Activated CD8-positive, alpha-beta T cell treated with anti-CD3 and anti-CD28 coated beads for 36 hours (primary cell): Measurements from ENCODE around the gene PCDH15. TPM values are rescaled to one million over a fixed set of nuclear protein-coding genes. Genes with fewer than 3 reads are reported as not detected.

ENCODE experiments used
- ATAC-seq: fragments of 200-7000 bp; cut with Tn5 transposase; one replicate; pipeline ENCODE4 v1.10.0; 2021; ENCODE audit warnings: mild to moderate bottlenecking, moderate library complexity
- CTCF ChIA-PET: fragments of 350-600 bp; sonication (Branson Sonifier 250); formaldehyde crosslinking; loops from one replicate; lab custom pipeline; 2021; ENCODE audit warnings: antibody characterized with exemption; lab: Charles Lee
- POLR2A ChIA-PET: fragments of 350-600 bp; sonication (Branson Sonifier 250); formaldehyde crosslinking; loops from one replicate; lab custom pipeline; 2021; ENCODE audit warnings: antibody characterized with exemption; lab: Charles Lee
- DNase-seq: peaks from one replicate; pipeline ENCODE4 v3.0.0-alpha.2; 2020
- H3K27ac Mint-ChIP-seq: one replicate; pipeline ENCODE4 v1.8.0; 2021; ENCODE audit warnings: mild to moderate bottlenecking, mixed read lengths
- H3K27me3 Mint-ChIP-seq: one replicate; pipeline ENCODE4 v1.8.0; 2021; ENCODE audit warnings: mixed read lengths
- H3K36me3 Mint-ChIP-seq: one replicate; pipeline ENCODE4 v1.8.0; 2021; ENCODE audit warnings: low read depth, mixed read lengths
- H3K4me1 Mint-ChIP-seq: one replicate; pipeline ENCODE4 v1.8.0; 2021; ENCODE audit warnings: low read depth, mixed read lengths
- H3K4me3 Mint-ChIP-seq: one replicate; pipeline ENCODE4 v1.8.0; 2021; ENCODE audit warnings: mild to moderate bottlenecking, moderate library complexity, mixed read lengths
- H3K9me3 Mint-ChIP-seq: one replicate; pipeline ENCODE4 v1.8.0; 2021; ENCODE audit warnings: mixed read lengths
- CTCF ChIP-seq: fragments of 200-600 bp; IDR thresholded peaks from one replicate; pipeline ENCODE4 v1.8.0; 2022; ENCODE audit warnings: antibody characterized with exemption, mild to moderate bottlenecking
- intact Hi-C: fragments of 100-400 bp; cut with micrococcal nuclease; formaldehyde crosslinking; loops from one replicate; pipeline ENCODE4 v1.10.0; 2022
- total RNA-seq, 2 experiments: library from RNA; stranded (reverse); gene quantifications; one replicate each; pipeline ENCODE4 v1.2.3, GENCODE V29; 2021

The PCDH15 gene
- total RNA-seq, 2 experiments from 2014 or later = not detected

DNA sequence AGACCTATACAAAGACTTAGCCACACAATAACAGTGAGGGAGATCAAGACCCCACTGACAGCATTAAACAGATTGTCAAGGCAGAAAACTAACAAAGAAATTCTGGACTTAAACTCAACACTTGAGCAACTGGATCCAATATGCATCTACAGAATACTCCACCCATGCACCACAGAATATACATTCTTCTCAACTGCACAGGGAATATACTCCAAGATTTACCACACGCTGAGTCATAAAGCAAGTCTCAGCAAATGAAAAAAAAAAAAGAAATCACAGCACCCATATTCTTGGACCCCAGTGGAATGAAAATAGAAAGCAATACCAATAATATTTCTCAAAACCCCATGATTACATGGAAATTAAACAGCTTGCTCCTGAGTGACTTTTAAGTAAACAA lies 680.2 kb downstream of the PCDH15 start:
- TF ChIP-seq CTCF = no peak
- no peaks in the 10 kb centered on the region for H3K4me1 Mint-ChIP-seq
- peaks cover 9% of the 10 kb centered on the region for H3K9me3 Mint-ChIP-seq
- DNase-seq (no peak), ATAC-seq (no peak)
- H3K27ac Mint-ChIP-seq = no peak overlapping the region
- no peaks in the 10 kb centered on the region for H3K27me3 Mint-ChIP-seq
- CTCF ChIA-PET = no interaction called here
- POLR2A ChIA-PET = no interaction called here
- intact Hi-C loops = no loop called here
- H3K4me3 Mint-ChIP-seq = no peak overlapping the region
- no peaks in the 10 kb centered on the region for H3K36me3 Mint-ChIP-seq

DNA sequence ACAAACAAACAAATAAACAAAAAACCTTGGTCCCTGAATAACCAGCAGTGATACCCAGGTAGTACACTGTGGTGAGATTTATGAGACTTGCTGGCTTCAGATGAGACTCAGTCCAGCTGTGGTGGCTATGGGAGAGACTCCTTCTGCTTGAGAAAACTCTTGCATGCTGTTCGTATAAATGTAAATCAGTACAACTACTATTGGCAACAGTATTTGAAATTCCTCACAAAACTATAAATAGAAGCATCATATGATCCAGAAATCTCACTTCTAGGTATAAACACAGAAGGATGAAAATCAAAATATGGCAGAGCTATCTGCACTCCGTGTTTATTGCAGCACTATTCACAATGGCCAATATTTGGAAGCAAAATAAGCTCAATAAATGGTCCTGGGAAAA lies 692.1 kb downstream of the PCDH15 start:
- no peak overlapping the region for H3K4me3 Mint-ChIP-seq

GRCh38 chr10:54096892-54097291 lies 704.1 kb downstream of the PCDH15 start:
- Mint-ChIP-seq H3K4me1 (no peaks in the 10 kb centered on the region), H3K4me3 (no peak overlapping the region), H3K9me3 (peaks cover 2% of the 10 kb centered on the region), H3K27me3 (no peaks in the 10 kb centered on the region), H3K36me3 (no peaks in the 10 kb centered on the region), H3K27ac (no peak overlapping the region)
- ATAC-seq (no peak), DNase-seq (no peak)
- TF ChIP-seq CTCF = no peak
- intact Hi-C loops = no loop called here
- POLR2A ChIA-PET = no interaction called here
- CTCF ChIA-PET = no interaction called here

More for the DNA sequence above, 692.1 kb downstream of the PCDH15 start:
- ATAC-seq = no peak
- no peak for DNase-seq
- POLR2A ChIA-PET = no interaction called here
- Mint-ChIP-seq H3K4me1 (no peaks in the 10 kb centered on the region), H3K9me3 (peaks cover 12% of the 10 kb centered on the region), H3K27me3 (no peaks in the 10 kb centered on the region), H3K36me3 (no peaks in the 10 kb centered on the region), H3K27ac (no peak overlapping the region)
- intact Hi-C loops = no loop called here
- TF ChIP-seq CTCF = no peak
- CTCF ChIA-PET = no interaction called here

- H3K27ac Mint-ChIP-seq = no peak overlapping the region
- intact Hi-C loops = no loop called here
- no peak for TF ChIP-seq CTCF
- no peak for ATAC-seq
- H3K27me3 Mint-ChIP-seq = no peaks in the 10 kb centered on the region
- ChIA-PET CTCF (no interaction called here), POLR2A (no interaction called here)
- peaks cover 2% of the 10 kb centered on the region for H3K9me3 Mint-ChIP-seq
- no peaks in the 10 kb centered on the region for H3K4me1 Mint-ChIP-seq
- no peak overlapping the region for H3K4me3 Mint-ChIP-seq
- DNase-seq = no peak
- no peaks in the 10 kb centered on the region for H3K36me3 Mint-ChIP-seq
Observed at GRCh38 chr10:54094321-54094720, 706.7 kb downstream of the PCDH15 start.

DNA sequence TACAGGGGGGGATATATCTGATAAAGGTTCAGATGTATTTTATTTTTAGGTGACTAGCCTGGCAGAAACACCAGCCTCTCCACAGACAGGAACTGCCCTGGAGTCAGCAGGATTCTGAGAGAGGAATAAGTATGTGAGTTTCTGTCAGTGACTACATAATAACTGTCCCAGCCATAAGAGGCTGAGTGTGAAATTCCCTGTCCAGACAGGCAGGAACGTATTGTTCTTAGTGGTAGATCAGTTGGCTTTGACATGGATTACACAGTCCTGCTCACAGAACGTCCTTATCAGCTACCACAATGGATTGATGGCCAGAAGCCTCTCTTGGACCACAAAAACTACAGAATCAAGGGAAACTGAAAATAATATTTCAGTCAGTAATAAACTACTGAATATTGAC lies 709.8 kb downstream of the PCDH15 start:
- POLR2A ChIA-PET = no interaction called here
- intact Hi-C loops = no loop called here

More for the DNA sequence above, 709.8 kb downstream of the PCDH15 start:
- H3K27ac Mint-ChIP-seq = no peak overlapping the region
- no peaks in the 10 kb centered on the region for H3K4me1 Mint-ChIP-seq
- peaks cover 2% of the 10 kb centered on the region for H3K9me3 Mint-ChIP-seq
- H3K27me3 Mint-ChIP-seq = no peaks in the 10 kb centered on the region
- DNase-seq (no peak), ATAC-seq (no peak)
- CTCF ChIA-PET = no interaction called here
- no peaks in the 10 kb centered on the region for H3K36me3 Mint-ChIP-seq
- no peak overlapping the region for H3K4me3 Mint-ChIP-seq
- no peak for TF ChIP-seq CTCF
